A549 (cell line): ENCODE data around the gene ARHGAP28. TPM values are rescaled to one million over a fixed set of nuclear protein-coding genes. Genes with fewer than 3 reads are reported as not detected.

Experiments used
- ATAC-seq, 2 experiments: fragments of 200-7000 bp in 1 of 2; fragments of >200 bp in 1 of 2; cut with Nextera tagmentation in 1 of 2; cut with Tn5 transposase in 1 of 2; 3 replicates each; pipeline versions ENCODE4 v1.8.0 to v1.9.1; 2018 to 2020; ENCODE audit warnings: mild to moderate bottlenecking in 1 of 2, moderate library complexity in 1 of 2
- CTCF ChIA-PET: fragments of 300-600 bp; sonication (Branson Sonifier 250); formaldehyde crosslinking; extraction: SDS; loops from one replicate; lab custom pipeline; 2021; ENCODE audit warnings: antibody characterized with exemption, inconsistent platforms; lab: Yijun Ruan, JAX
- POLR2A ChIA-PET: fragments of 350-600 bp; formaldehyde crosslinking; extraction: SDS; loops from one replicate; lab custom pipeline; 2021; ENCODE audit warnings: antibody characterized with exemption, inconsistent platforms; lab: Yijun Ruan, JAX
- DNase-seq, 2 experiments: peaks; one replicate each; pipeline versions ENCODE4 v3.0.0 to v3.0.0-alpha.2; 2011 to 2016; ENCODE audit warnings: low read depth in 1 of 2, low spot score in 1 of 2
- FAIRE-seq: peaks from 2 replicates; lab custom pipeline; 2011; peaks lifted over from hg19 to GRCh38; lab: Jason Lieb, UNC
- H3K27ac ChIP-seq, 2 experiments: fragments of >200 bp; sonication (Bioruptor Twin); formaldehyde crosslinking; 3 replicates each; pipeline ENCODE4 v1.5.1; 2016 to 2017
- H3K4me1 ChIP-seq: fragments of >200 bp; sonication (Bioruptor Twin); formaldehyde crosslinking; 3 replicates; pipeline ENCODE4 v1.6.1; 2016
- H3K4me2 ChIP-seq: fragments of >200 bp; sonication (Bioruptor Twin); formaldehyde crosslinking; 3 replicates; pipeline ENCODE4 v1.6.1; 2016
- H3K4me3 ChIP-seq: fragments of >200 bp; sonication (Bioruptor Twin); formaldehyde crosslinking; 3 replicates; pipeline ENCODE4 v1.5.1; 2016
- H3K9me3 ChIP-seq: fragments of >200 bp; sonication (Bioruptor Twin); formaldehyde crosslinking; 3 replicates; pipeline ENCODE4 v1.6.1; 2016
- CBX2 ChIP-seq: fragments of 200-600 bp; sonication (generic); IDR thresholded peaks from 2 replicates; pipeline ENCODE4 v1.6.1; 2016; ENCODE audit warnings: low read depth, mild to moderate bottlenecking, borderline replicate concordance
- CBX8 ChIP-seq: fragments of 200-600 bp; sonication (generic); IDR thresholded peaks from 2 replicates; pipeline ENCODE4 v1.6.1; 2016
- CHD4 ChIP-seq: fragments of 200-600 bp; sonication (generic); IDR thresholded peaks from 2 replicates; pipeline ENCODE4 v1.6.1; 2016; ENCODE audit warnings: antibody characterized with exemption, mild to moderate bottlenecking, borderline replicate concordance
- EP300 ChIP-seq, 2 experiments: fragments of >200 bp; sonication (Bioruptor Twin); formaldehyde crosslinking; IDR thresholded peaks; 2 replicates in 1 of 2; 3 replicates in 1 of 2; pipeline ENCODE4 v1.6.1; 2016 to 2017
- HOXA7 ChIP-seq: fragments of 250-450 bp; sonication (Bioruptor Pico); IDR thresholded peaks from 2 replicates; pipeline ENCODE4 v1.5.0; 2020; ENCODE audit warnings: mild to moderate bottlenecking, moderate library complexity
- JUN ChIP-seq, 2 experiments: fragments of >200 bp; sonication (Bioruptor Twin); formaldehyde crosslinking; IDR thresholded peaks; 2 replicates in 1 of 2; 3 replicates in 1 of 2; pipeline ENCODE4 v1.6.1; 2016 to 2017
- JUNB ChIP-seq: fragments of >200 bp; sonication (Bioruptor Twin); formaldehyde crosslinking; IDR thresholded peaks from 2 replicates; pipeline ENCODE4 v1.6.1; 2016
- MAFK ChIP-seq: fragments of 450-650 bp; IDR thresholded peaks from 2 replicates; pipeline ENCODE4 v1.6.1; 2014; ENCODE audit not compliant: partially characterized antibody
- MYC ChIP-seq: IDR thresholded peaks from 2 replicates; pipeline ENCODE4 v1.6.1; 2012; ENCODE audit warnings: mild to moderate bottlenecking, inconsistent platforms, low read length, improper control_type of control experiment, borderline replicate concordance
- NFE2L2 ChIP-seq: fragments of 150-350 bp; conservative IDR thresholded peaks from 2 replicates; pipeline ENCODE4 v1.6.1; 2014; ENCODE audit warnings: low read length
- NPAS2 ChIP-seq: fragments of 250-450 bp; sonication (Bioruptor Pico); IDR thresholded peaks from 2 replicates; pipeline ENCODE4 v1.8.0; 2022; ENCODE audit warnings: mild to moderate bottlenecking, moderate library complexity, borderline replicate concordance
- PHF8 ChIP-seq: fragments of 200-600 bp; sonication (generic); IDR thresholded peaks from 2 replicates; pipeline ENCODE4 v1.6.1; 2016; ENCODE audit warnings: low read depth, mild to moderate bottlenecking, antibody characterized with exemption, moderate library complexity, borderline replicate concordance
- POLR2AphosphoS2 ChIP-seq: conservative IDR thresholded peaks from 2 replicates; pipeline ENCODE4 v1.6.1; 2012; ENCODE audit warnings: low read length, improper control_type of control experiment, inconsistent platforms
- RAD21 ChIP-seq, 2 experiments: fragments of >200 bp in 1 of 2; sonication (Bioruptor Twin) in 1 of 2; formaldehyde crosslinking in 1 of 2; IDR thresholded peaks in 1 of 2; conservative IDR thresholded peaks in 1 of 2; 2 replicates in 1 of 2; 3 replicates in 1 of 2; pipeline ENCODE4 v1.6.1; 2012 to 2018; ENCODE audit warnings: inconsistent platforms in 1 of 2
- RARB ChIP-seq: fragments of 250-450 bp; sonication (Bioruptor Pico); IDR thresholded peaks from 2 replicates; pipeline ENCODE4 v1.8.0; 2021; ENCODE audit warnings: mild to moderate bottlenecking, moderate library complexity
- SMC3 ChIP-seq: fragments of >200 bp; sonication (Bioruptor Twin); formaldehyde crosslinking; IDR thresholded peaks from 3 replicates; pipeline ENCODE4 v1.6.1; 2018; ENCODE audit warnings: inconsistent platforms
- TFCP2L1 ChIP-seq: fragments of 250-450 bp; sonication (Bioruptor Pico); IDR thresholded peaks from 2 replicates; pipeline ENCODE4 v1.5.0; 2021; ENCODE audit warnings: mild to moderate bottlenecking
- ZFP36 ChIP-seq: fragments of 450-650 bp; IDR thresholded peaks from 2 replicates; pipeline ENCODE4 v1.6.1; 2014; ENCODE audit warnings: borderline replicate concordance; ENCODE audit not compliant: partially characterized antibody
- WGBS: methylation state at CpG from one replicate; pipeline ENCODE4 v1.1.6; 2017; ENCODE audit errors: missing lambda C conversion rate; 5-methylcytosine and 5-hydroxymethylcytosine counted together
- polyA plus RNA-seq, 4 experiments: library from polyadenylated mRNA; depleted of rRNA in 3 of 4; stranded (reverse); fragments of >200 nt; fragmentation: RNase III in 1 of 4; extraction: RNeasy Plus Mini Kit Qiagen cat#74134 plus additional on column Dnase treatment in 1 of 4; gene quantifications; 2 replicates in 3 of 4; 3 replicates in 1 of 4; pipeline ENCODE4 v1.2.3, GENCODE V29; 2011 to 2017
- TF ChIP-seq, protein P1 (sequence below): IDR thresholded peaks from 2 replicates; pipeline ENCODE4 v1.6.1; 2012; ENCODE audit warnings: low read depth, borderline replicate concordance
- TF ChIP-seq, protein P2 (sequence below): fragments of 150-350 bp; IDR thresholded peaks from 2 replicates; pipeline ENCODE4 v1.6.1; 2014; ENCODE audit warnings: low read depth, mild to moderate bottlenecking, low read length
- TF ChIP-seq, protein P3 (sequence below): fragments of >200 bp; sonication (Bioruptor Twin); formaldehyde crosslinking; IDR thresholded peaks from 2 replicates; pipeline ENCODE4 v1.6.1; 2016
- TF ChIP-seq, protein P4 (sequence below): fragments of 200-600 bp; sonication (generic); IDR thresholded peaks from 2 replicates; pipeline ENCODE4 v1.6.1; 2016; ENCODE audit warnings: antibody characterized with exemption, mild to moderate bottlenecking, moderate library complexity
- TF ChIP-seq, protein P5 (sequence below): fragments of 450-650 bp; IDR thresholded peaks from 2 replicates; pipeline ENCODE4 v1.6.1; 2014; ENCODE audit warnings: antibody characterized with exemption

ARHGAP28 gene
- polyA plus RNA-seq, 2 of the 4 experiments (the other 2 are of a cell fraction), result 0.13 to 0.17 TPM

DNA sequence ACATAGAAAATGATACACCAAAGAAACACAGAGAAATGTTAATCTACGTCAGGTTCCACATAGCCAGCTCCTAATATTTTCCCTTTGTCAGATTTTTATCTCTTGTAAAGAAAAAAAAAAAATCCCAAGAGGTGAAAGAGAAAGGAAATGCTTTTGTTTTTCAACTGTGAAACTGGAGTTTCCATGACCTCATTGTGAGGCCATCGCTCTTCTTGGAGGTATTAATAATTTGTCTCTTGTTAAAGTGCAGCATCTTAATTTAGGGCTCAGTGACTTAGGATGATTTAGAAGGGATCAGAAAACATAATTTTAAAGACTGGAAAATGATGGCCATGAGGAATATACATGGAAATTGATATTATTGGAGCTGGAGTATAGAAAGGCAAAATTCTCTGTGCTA lies 21.7 kb downstream of the ARHGAP28 start:
- DNase-seq (no peak), FAIRE-seq (no peak), ATAC-seq (no peak)
- Histone ChIP-seq H3K4me3 (no peak overlapping the region), H3K27ac (no peak overlapping the region), H3K4me1 (0 out of 3 replicates have a peak, but pooled peaks cover 5% of the 10 kb centered on the region), H3K4me2 (no peak overlapping the region), H3K9me3 (no peaks in the 10 kb centered on the region)
- WGBS, result 27% methylated on average over 2 of the region's 2 CpGs
- TF ChIP-seq ZFP36, result no peak
- no peak for TF ChIP-seq TFCP2L1 (CRISPR knock-in tag)
- TF ChIP-seq NFE2L2, result no peak
- TF ChIP-seq, protein P1, sequence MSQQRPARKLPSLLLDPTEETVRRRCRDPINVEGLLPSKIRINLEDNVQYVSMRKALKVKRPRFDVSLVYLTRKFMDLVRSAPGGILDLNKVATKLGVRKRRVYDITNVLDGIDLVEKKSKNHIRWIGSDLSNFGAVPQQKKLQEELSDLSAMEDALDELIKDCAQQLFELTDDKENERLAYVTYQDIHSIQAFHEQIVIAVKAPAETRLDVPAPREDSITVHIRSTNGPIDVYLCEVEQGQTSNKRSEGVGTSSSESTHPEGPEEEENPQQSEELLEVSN, result no peak
- TF ChIP-seq MYC, result no peak
- TF ChIP-seq RARB (CRISPR knock-in tag), result no peak
- TF ChIP-seq, protein P2, sequence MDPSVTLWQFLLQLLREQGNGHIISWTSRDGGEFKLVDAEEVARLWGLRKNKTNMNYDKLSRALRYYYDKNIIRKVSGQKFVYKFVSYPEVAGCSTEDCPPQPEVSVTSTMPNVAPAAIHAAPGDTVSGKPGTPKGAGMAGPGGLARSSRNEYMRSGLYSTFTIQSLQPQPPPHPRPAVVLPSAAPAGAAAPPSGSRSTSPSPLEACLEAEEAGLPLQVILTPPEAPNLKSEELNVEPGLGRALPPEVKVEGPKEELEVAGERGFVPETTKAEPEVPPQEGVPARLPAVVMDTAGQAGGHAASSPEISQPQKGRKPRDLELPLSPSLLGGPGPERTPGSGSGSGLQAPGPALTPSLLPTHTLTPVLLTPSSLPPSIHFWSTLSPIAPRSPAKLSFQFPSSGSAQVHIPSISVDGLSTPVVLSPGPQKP, result no peak
- TF ChIP-seq CBX8, result no peak
- TF ChIP-seq, protein P3, sequence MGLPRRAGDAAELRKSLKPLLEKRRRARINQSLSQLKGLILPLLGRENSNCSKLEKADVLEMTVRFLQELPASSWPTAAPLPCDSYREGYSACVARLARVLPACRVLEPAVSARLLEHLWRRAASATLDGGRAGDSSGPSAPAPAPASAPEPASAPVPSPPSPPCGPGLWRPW, result no peak
- ChIA-PET CTCF (no interaction called here), POLR2A (no interaction called here)

DNA sequence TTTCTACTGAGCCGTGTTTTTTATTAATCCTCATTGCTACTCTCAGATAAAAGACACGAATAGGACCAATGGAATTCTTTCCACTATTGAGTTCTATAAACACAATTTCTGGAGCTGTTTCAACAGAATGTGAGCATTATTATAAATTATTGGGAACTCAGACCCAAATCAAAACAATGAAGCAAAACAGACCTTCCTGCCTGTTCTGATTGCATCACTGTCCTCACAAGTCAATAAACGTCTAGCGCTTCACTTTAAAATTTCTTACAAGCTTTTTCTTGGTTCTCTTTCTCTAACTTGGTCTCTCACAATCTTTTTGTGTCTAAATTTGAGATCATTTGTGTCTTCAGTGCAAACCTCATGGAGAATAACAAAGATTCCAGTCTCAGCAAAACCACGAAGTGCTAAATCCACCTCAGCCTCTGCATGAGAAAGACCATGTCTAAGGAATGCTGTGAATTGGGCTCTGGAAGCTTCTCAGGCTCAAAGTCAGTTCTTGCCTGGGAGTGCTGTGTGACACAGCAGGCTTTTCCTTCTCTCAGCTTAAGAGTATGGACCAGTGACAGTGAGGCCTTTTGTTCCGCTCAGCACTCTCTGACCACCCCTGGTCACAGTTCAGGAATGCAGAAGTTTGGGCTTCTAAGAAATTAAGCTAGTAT lies 22.8 kb downstream of the ARHGAP28 start:
- no peaks in the 10 kb centered on the region for H3K9me3 ChIP-seq
- H3K4me2 ChIP-seq, result no peak overlapping the region
- POLR2A ChIA-PET, result no interaction called here
- no peak overlapping the region for H3K27ac ChIP-seq
- FAIRE-seq (no peak), ATAC-seq (no peak), DNase-seq (no peak)
- H3K4me3 ChIP-seq, result no peak overlapping the region
- H3K4me1 ChIP-seq, result 0 out of 3 replicates have a peak, but pooled peaks cover 2% of the 10 kb centered on the region
- CTCF ChIA-PET, result interaction anchor here (1.1 kb wide), 1 partner anchor 11 kb away, joined by 5 read pairs; no protein-coding TSS in a partner anchor
- no peak for TF ChIP-seq HOXA7
- TF ChIP-seq, protein P2, result no peak
- TF ChIP-seq SMC3, result no peak
- TF ChIP-seq MAFK, result no peak
- TF ChIP-seq EP300 (IDR thresholded peaks at IDR 0.05), result no peak
- TF ChIP-seq TFCP2L1 (CRISPR knock-in tag), result no peak
- TF ChIP-seq CHD4, result no peak
- TF ChIP-seq, protein P4, sequence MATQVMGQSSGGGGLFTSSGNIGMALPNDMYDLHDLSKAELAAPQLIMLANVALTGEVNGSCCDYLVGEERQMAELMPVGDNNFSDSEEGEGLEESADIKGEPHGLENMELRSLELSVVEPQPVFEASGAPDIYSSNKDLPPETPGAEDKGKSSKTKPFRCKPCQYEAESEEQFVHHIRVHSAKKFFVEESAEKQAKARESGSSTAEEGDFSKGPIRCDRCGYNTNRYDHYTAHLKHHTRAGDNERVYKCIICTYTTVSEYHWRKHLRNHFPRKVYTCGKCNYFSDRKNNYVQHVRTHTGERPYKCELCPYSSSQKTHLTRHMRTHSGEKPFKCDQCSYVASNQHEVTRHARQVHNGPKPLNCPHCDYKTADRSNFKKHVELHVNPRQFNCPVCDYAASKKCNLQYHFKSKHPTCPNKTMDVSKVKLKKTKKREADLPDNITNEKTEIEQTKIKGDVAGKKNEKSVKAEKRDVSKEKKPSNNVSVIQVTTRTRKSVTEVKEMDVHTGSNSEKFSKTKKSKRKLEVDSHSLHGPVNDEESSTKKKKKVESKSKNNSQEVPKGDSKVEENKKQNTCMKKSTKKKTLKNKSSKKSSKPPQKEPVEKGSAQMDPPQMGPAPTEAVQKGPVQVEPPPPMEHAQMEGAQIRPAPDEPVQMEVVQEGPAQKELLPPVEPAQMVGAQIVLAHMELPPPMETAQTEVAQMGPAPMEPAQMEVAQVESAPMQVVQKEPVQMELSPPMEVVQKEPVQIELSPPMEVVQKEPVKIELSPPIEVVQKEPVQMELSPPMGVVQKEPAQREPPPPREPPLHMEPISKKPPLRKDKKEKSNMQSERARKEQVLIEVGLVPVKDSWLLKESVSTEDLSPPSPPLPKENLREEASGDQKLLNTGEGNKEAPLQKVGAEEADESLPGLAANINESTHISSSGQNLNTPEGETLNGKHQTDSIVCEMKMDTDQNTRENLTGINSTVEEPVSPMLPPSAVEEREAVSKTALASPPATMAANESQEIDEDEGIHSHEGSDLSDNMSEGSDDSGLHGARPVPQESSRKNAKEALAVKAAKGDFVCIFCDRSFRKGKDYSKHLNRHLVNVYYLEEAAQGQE, result no peak
- TF ChIP-seq JUN (IDR thresholded peaks at IDR 0.05), result no peak
- no peak for TF ChIP-seq PHF8
- no peak for TF ChIP-seq JUNB
- TF ChIP-seq NPAS2 (CRISPR knock-in tag), result no peak
- no peak for TF ChIP-seq CBX2
- TF ChIP-seq RAD21 (conservative IDR thresholded peaks at IDR 0.05 in 1 of 2, IDR thresholded peaks at IDR 0.05 in 1 of 2), result no peak
- TF ChIP-seq, protein P3, result no peak
- no peak for TF ChIP-seq POLR2AphosphoS2
- TF ChIP-seq, protein P5, sequence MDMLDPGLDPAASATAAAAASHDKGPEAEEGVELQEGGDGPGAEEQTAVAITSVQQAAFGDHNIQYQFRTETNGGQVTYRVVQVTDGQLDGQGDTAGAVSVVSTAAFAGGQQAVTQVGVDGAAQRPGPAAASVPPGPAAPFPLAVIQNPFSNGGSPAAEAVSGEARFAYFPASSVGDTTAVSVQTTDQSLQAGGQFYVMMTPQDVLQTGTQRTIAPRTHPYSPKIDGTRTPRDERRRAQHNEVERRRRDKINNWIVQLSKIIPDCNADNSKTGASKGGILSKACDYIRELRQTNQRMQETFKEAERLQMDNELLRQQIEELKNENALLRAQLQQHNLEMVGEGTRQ, result no peak
- WGBS, result 39% methylated on average over 6 of the region's 6 CpGs
